GM12864 (cell line): ENCODE data around the gene MRPL19.
"Not testable (repeated sequence)": the region's sequence is repeated elsewhere in the genome, so short reads cannot be mapped to it uniquely, and the experiment has no call there.

Source experiments
- DNase-seq: peaks from one replicate; pipeline ENCODE4 v3.0.0-alpha.2; 2011; ENCODE audit warnings: low read depth
- H3K4me3 ChIP-seq: 2 replicates; pipeline ENCODE4 v1.5.1; 2011; ENCODE audit warnings: mild to moderate bottlenecking, low read depth, low read length, control low read depth
- TF ChIP-seq, protein P1 (sequence below): IDR thresholded peaks from 2 replicates; pipeline ENCODE4 v1.5.1; 2011; ENCODE audit warnings: low read depth, mild to moderate bottlenecking, moderate library complexity, low read length, control low read depth, inconsistent platforms; ENCODE audit errors: missing control alignments

Gene MRPL19

DNA sequence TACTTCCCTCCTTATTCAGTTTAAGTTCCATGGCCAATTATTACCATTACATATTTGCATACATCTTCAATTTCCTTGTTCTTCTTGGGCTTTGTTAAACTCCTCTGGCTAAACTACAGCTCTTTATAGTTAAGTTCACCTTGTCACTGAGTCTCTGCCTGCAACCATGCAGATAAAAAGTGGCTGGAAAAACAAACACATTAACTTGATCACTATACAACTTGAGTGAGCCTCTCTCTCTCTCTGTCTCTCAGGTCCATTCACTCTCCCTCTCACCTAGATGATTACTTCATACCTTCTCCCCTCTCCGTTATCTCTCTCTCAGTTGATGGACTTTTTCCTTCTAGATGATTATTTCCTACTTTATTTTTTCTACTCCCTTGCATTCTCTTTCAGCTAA lies 33.8 kb downstream of the MRPL19 start:
- no peak overlapping the region for H3K4me3 ChIP-seq
- TF ChIP-seq, protein P1, sequence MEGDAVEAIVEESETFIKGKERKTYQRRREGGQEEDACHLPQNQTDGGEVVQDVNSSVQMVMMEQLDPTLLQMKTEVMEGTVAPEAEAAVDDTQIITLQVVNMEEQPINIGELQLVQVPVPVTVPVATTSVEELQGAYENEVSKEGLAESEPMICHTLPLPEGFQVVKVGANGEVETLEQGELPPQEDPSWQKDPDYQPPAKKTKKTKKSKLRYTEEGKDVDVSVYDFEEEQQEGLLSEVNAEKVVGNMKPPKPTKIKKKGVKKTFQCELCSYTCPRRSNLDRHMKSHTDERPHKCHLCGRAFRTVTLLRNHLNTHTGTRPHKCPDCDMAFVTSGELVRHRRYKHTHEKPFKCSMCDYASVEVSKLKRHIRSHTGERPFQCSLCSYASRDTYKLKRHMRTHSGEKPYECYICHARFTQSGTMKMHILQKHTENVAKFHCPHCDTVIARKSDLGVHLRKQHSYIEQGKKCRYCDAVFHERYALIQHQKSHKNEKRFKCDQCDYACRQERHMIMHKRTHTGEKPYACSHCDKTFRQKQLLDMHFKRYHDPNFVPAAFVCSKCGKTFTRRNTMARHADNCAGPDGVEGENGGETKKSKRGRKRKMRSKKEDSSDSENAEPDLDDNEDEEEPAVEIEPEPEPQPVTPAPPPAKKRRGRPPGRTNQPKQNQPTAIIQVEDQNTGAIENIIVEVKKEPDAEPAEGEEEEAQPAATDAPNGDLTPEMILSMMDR: no peak
- no peak for DNase-seq

DNA sequence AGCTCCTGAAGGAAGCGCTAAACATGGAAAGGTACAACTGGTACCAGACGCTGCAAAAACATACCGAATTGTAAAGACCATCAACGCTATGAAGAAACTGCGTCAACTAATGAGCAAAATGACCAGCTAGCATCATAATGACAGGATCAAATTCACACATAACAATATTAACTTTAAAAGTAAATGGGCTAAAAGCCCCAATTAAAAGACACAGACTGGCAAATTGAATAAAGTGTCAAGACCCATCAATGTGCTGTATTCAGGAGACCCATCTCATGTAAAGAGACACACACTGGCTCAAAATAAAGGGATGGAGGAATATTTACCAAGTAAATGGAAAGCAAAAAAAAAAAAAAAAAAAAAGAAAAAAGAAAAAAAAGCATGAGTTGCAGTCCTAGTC lies 36.8 kb downstream of the MRPL19 start:
- not testable (repeated sequence) for H3K4me3 ChIP-seq, DNase-seq

DNA sequence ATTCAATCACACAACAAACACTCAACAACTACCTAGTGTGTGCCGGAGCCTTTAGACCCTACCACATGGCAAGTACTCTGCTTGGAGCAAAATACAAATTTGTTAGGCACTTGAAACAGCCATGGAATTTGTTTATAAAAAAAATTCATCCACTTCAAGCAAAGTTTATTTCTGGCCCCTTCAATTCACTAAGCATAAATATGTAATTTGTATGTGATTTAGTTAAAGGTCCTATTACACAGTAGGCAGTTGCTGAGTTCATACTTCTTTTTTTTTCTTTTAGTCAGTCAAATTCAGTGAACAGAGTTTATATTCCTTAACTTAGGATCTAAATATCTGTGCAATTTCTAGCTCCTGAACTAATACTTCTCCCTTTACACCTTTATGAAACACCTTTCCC lies 41.6 kb downstream of the MRPL19 start:
- TF ChIP-seq, protein P1: no peak
- no peak for DNase-seq
- no peak overlapping the region for H3K4me3 ChIP-seq

DNA sequence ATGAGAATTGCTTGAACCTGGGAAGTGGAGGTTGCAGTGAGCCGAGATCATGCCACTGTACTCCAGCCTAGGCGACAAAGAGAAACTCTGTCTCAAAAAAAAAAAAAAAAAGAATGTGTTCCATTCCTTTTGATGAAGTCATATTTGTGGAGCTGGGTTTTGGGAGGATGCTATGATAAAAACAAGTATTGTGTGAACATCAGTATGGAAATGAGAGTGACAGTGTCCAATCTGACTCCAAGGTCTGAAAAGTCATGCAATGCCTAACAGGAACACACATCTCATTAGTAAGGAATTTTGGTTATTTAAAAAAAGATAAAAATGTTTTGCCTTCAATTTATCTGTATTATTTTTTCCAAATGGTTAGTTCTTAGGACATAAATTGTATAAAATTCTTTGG lies 52.3 kb downstream of the MRPL19 start:
- DNase-seq: no peak
- TF ChIP-seq, protein P1: no peak
- no peak overlapping the region for H3K4me3 ChIP-seq

DNA sequence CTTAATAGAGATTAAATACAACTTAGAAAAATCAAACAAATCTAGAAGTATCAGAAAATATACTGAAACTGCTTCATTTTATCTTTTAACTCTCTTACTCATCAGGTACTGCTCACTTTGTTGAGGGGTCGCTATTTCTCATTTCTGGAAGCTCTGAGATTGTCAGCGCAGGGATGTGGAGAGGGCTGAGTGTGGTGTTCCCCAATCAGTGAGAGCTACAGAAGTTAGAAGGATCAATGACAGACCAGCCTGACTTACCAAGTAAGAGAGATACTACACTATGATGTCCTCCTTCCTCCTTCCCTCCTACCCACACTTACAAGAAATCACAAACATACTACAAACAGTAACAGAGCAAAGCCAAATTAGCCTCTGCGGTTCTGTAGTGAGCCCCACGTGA lies 56.0 kb downstream of the MRPL19 start:
- TF ChIP-seq, protein P1: no peak
- H3K4me3 ChIP-seq: no peak overlapping the region
- no peak for DNase-seq

DNA sequence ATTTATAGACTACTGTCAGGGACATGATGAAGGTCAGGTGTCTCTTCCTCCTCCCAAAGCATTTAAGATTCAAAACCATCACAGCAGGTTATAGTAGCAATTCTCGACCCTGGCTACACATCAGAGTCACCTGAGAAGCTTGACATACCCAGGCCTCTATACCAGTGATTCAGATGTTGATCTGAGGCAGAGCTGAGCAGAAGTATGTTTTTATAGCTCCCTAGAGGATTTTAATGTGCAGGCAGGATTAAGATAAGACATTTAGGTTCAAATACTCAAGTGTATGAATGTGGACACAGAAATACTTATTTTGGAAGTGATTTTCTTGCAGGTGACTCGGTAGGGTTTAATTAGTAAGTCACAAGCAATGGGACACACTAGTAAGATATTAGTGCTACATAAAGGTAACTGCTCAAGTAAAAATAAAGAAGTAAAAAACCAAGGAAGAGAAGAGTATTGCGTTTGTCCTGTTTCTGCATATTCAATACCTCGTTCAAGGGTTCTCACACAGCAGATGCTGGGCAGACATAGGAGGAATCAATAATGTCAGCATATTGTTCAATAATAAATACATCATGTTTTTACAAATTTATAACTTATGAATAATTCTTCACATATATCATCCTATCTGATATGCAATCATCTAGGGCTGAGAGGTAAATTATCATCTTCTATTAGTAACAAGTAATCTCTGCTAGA lies 57.2 kb downstream of the MRPL19 start:
- H3K4me3 ChIP-seq: no peak overlapping the region
- TF ChIP-seq, protein P1: no peak
- DNase-seq: no peak

DNA sequence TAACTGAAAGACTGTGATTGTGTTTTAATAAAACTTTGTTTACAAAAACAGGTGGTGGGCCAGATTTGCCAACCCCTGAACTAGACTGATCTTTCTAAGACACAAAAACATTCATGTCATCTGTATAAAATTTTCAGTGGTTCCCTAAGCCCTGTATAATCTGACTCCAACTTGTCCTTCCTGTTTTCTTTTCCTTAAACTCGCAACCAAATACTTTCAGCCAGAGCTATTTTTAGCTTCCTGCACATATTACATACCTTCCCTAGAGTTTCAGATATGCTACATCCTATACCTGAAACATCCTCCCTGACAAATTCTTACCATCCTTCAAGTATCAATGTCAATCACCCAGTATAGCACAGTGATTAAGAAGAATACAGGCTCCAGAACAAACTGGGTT lies 59.3 kb downstream of the MRPL19 start:
- H3K4me3 ChIP-seq: no peak overlapping the region
- TF ChIP-seq, protein P1: no peak
- DNase-seq: no peak
